Measurements from ENCODE around the gene ATG2A. TPM values are rescaled to one million over a fixed set of nuclear protein-coding genes. Genes with fewer than 3 reads are reported as not detected.

Gene ATG2A
- total and polyA plus RNA-seq, 9 of the 15 experiments (the other 6 are each of a cell fraction or from before 2014, with no cell fraction given), result 0.25 to 45.9 (median 5.2) TPM

GRCh38 chr11:64854534-64855502, 62.2 kb downstream of the ATG2A start (continued):
- TF ChIP-seq CHD4 (IDR thresholded peaks at IDR 0.05; ENCODE audit: insufficient read depth, insufficient replicate concordance, low read depth, low read length, poor library complexity, severe bottlenecking) (no peak), ZNF444 (CRISPR knock-in tag; IDR thresholded peaks at IDR 0.05) (no peak), MTF1 (CRISPR knock-in tag; IDR thresholded peaks at IDR 0.05; ENCODE audit: borderline replicate concordance) (no peak), TAF1 (IDR thresholded peaks at IDR 0.05; ENCODE audit: control insufficient read depth, extremely low read depth, insufficient read depth, low read length, severe bottlenecking) (no peak), SRSF1 (IDR thresholded peaks at IDR 0.05; ENCODE audit: low read depth, low read length) (no peak), KDM4B (IDR thresholded peaks at IDR 0.05; ENCODE audit: borderline replicate concordance in 2 of 2, low read depth in 1 of 2) (no peak), ZNF668 (CRISPR knock-in tag; IDR thresholded peaks at IDR 0.05) (no peak), GTF2E2 (tag; IDR thresholded peaks at IDR 0.05) (no peak), NCOR1 (IDR thresholded peaks at IDR 0.05) (peak; percentile 68; the same call in 1 of the 2 replicates), ZFX (CRISPR knock-in tag; IDR thresholded peaks at IDR 0.05) (peak; percentile 35; the same call in 1 of the 2 replicates), MBD1 (CRISPR knock-in tag; IDR thresholded peaks at IDR 0.05) (no peak), NEUROD1 (IDR thresholded peaks at IDR 0.05; ENCODE audit: borderline replicate concordance, low read depth, low read length, partially characterized antibody) (peak; percentile 83), CBX3 (IDR thresholded peaks at IDR 0.05; ENCODE audit: borderline replicate concordance in 1 of 2, low read length in 2 of 2) (no peak), POU5F1 (IDR thresholded peaks at IDR 0.05; ENCODE audit: borderline replicate concordance, low read depth, low read length, partially characterized antibody) (no peak), RERE (CRISPR knock-in tag; IDR thresholded peaks at IDR 0.05; ENCODE audit: borderline replicate concordance) (no peak), E2F6 (IDR thresholded peaks at IDR 0.05; ENCODE audit: borderline replicate concordance in 1 of 2, extremely low read depth in 1 of 2, insufficient read depth in 1 of 2, insufficient read length in 1 of 2, low read depth in 1 of 2, low read length in 1 of 2, poor library complexity in 1 of 2, severe bottlenecking in 1 of 2) (peak in 1 of 2 experiments; percentile 60)

Measured in K562 (cell line).